ENCODE data around the gene TMEM47. TPM values are rescaled to one million over a fixed set of nuclear protein-coding genes. Genes with fewer than 3 reads are reported as not detected.

Gene TMEM47
- total and polyA plus RNA-seq, 2 donors (not counting 1 experiment from before 2014, with no cell fraction given) = not detected

GRCh38 chrX:34655501-34656455 lies 1.3 kb downstream of the TMEM47 start:
- H3K4me1 ChIP-seq (ENCODE audit: control insufficient read depth in 2 of 2, insufficient read depth in 2 of 2, low read length in 2 of 2) = no peaks in the 10 kb centered on the region
- no peak for TF ChIP-seq EZH2 (IDR thresholded peaks at IDR 0.05; ENCODE audit: borderline replicate concordance, insufficient read depth, low read depth, low read length, poor library complexity, severe bottlenecking)
- TF ChIP-seq CTCF (IDR thresholded peaks at IDR 0.05) = no peak
- no peak for DNase-seq
- no peaks in the 10 kb centered on the region for H3K79me2 ChIP-seq (ENCODE audit: control insufficient read depth, insufficient read depth, low read length)
- H3K4me1 Mint-ChIP-seq = peaks cover 4% of the 10 kb centered on the region
- POLR2A ChIA-PET = no interaction called here
- no peak overlapping the region for H3K4me3 Mint-ChIP-seq
- no peak overlapping the region for H3K27ac ChIP-seq (ENCODE audit: low read length in 2 of 2)
- ATAC-seq (ENCODE audit: low read depth) = no peak
- H3K9me3 Mint-ChIP-seq (ENCODE audit: insufficient read depth) = no peaks in the 10 kb centered on the region
- H3K27me3 Mint-ChIP-seq = peaks cover 14% of the 10 kb centered on the region
- intact Hi-C loops (cut with micrococcal nuclease) = no loop called here
- CTCF ChIA-PET = no interaction called here
- no peaks in the 10 kb centered on the region for H4K20me1 ChIP-seq (ENCODE audit: control insufficient read depth, insufficient read depth, low read length, poor library complexity, severe bottlenecking)
- no peak overlapping the region for H2AFZ ChIP-seq (ENCODE audit: insufficient read depth, low read depth, low read length, poor library complexity, severe bottlenecking)
- H3K9me3 ChIP-seq (ENCODE audit: control extremely low read depth in 1 of 3, control insufficient read depth in 2 of 3, insufficient read depth in 1 of 3, low read length in 2 of 3) = no peaks in the 10 kb centered on the region
- H3K4me3 ChIP-seq (ENCODE audit: control extremely low read depth in 1 of 5, extremely low read depth in 1 of 5, insufficient read depth in 1 of 5, low read depth in 2 of 5, low read length in 4 of 5) = no peak overlapping the region
- H3K27me3 ChIP-seq (replicated peaks in 1 of 4; ENCODE audit: control extremely low read depth in 1 of 4, control insufficient read depth in 3 of 4, insufficient read depth in 4 of 4, low read length in 3 of 4) = peaks cover 0 to 3% (median 1%) of the 10 kb centered on the region in 4 experiments
- H3K4me2 ChIP-seq (replicated peaks; ENCODE audit: low read depth, low read length, poor library complexity, severe bottlenecking) = no peak overlapping the region
- H3K27ac Mint-ChIP-seq = no peak overlapping the region
- H3K9ac ChIP-seq (ENCODE audit: low read length) = no peak overlapping the region
- no CpG with 5 or more reads among the region's 25 CpGs for WGBS (ENCODE audit: insufficient coverage)
- H3K36me3 ChIP-seq (replicated peaks in 1 of 2; ENCODE audit: control extremely low read depth in 1 of 2, control insufficient read depth in 1 of 2, extremely low read depth in 1 of 2, insufficient read depth in 2 of 2, low read length in 1 of 2) = no peaks in the 10 kb centered on the region

All from B cell (primary cell).